GM18526 (cell line): ENCODE data around the gene KIAA1328.

Source experiments
- POLR2A ChIP-seq: IDR thresholded peaks from 3 replicates; pipeline ENCODE4 v1.6.1; 2011; ENCODE audit not compliant: insufficient read length; ENCODE audit errors: extremely low read depth

Gene KIAA1328

GRCh38 chr18:36977121-36977520, 148.2 kb downstream of the KIAA1328 start:
- TF ChIP-seq POLR2A: no peak

GRCh38 chr18:36993068-36993467, 164.1 kb downstream of the KIAA1328 start:
- no peak for TF ChIP-seq POLR2A

- no peak for TF ChIP-seq POLR2A
Observed at GRCh38 chr18:37006742-37007141, 177.8 kb downstream of the KIAA1328 start.

GRCh38 chr18:37012452-37012851, 183.5 kb downstream of the KIAA1328 start:
- no peak for TF ChIP-seq POLR2A

GRCh38 chr18:37019157-37019827, 190.4 kb downstream of the KIAA1328 start:
- no peak for TF ChIP-seq POLR2A

GRCh38 chr18:37033419-37033818, 204.5 kb downstream of the KIAA1328 start:
- TF ChIP-seq POLR2A: no peak

- no peak for TF ChIP-seq POLR2A
Observed at GRCh38 chr18:37042381-37042780, 213.5 kb downstream of the KIAA1328 start.

GRCh38 chr18:37055137-37055802, 226.3 kb downstream of the KIAA1328 start:
- TF ChIP-seq POLR2A: no peak

GRCh38 chr18:37064187-37064586, 235.3 kb downstream of the KIAA1328 start:
- TF ChIP-seq POLR2A: no peak

GRCh38 chr18:37065254-37065653, 236.3 kb downstream of the KIAA1328 start:
- no peak for TF ChIP-seq POLR2A

- TF ChIP-seq POLR2A: no peak
Observed at GRCh38 chr18:37084912-37085311, 256.0 kb downstream of the KIAA1328 start.

- TF ChIP-seq POLR2A: no peak
Observed at GRCh38 chr18:37085362-37085761, 256.4 kb downstream of the KIAA1328 start.

GRCh38 chr18:37107748-37108522, 279.0 kb downstream of the KIAA1328 start:
- no peak for TF ChIP-seq POLR2A

GRCh38 chr18:37122877-37123276, 293.9 kb downstream of the KIAA1328 start:
- TF ChIP-seq POLR2A: no peak

GRCh38 chr18:37124516-37124915, 295.6 kb downstream of the KIAA1328 start:
- no peak for TF ChIP-seq POLR2A

- TF ChIP-seq POLR2A: no peak
Observed at GRCh38 chr18:37135177-37135576, 306.2 kb downstream of the KIAA1328 start.
